BJ (cell line): ENCODE measurements around the gene SNX20. TPM values are rescaled to one million over a fixed set of nuclear protein-coding genes. Genes with fewer than 3 reads are reported as not detected.
A peak's percentile ranks its signal among the peaks of the same experiment; 100 is the strongest.

Source experiments
- CTCF ChIA-PET: fragments of 350-600 bp; formaldehyde crosslinking; extraction: SDS; loops from one replicate; lab custom pipeline; 2021; ENCODE audit warnings: antibody characterized with exemption, inconsistent platforms; lab: Yijun Ruan, JAX
- POLR2A ChIA-PET: fragments of 300-600 bp; sonication (Branson Sonifier 250); formaldehyde crosslinking; extraction: SDS; loops from one replicate; lab custom pipeline; 2021; ENCODE audit warnings: antibody characterized with exemption; lab: Charles Lee
- DNase-seq: peaks from one replicate; pipeline ENCODE4 v3.0.0-alpha.2; 2011; ENCODE audit warnings: low read depth
- H3K27me3 ChIP-seq: 2 replicates; pipeline ENCODE4 v1.6.0; 2011; ENCODE audit warnings: low read length; ENCODE audit not compliant: control insufficient read depth, insufficient read depth
- H3K36me3 ChIP-seq: 2 replicates; pipeline ENCODE4 v1.5.1; 2011; ENCODE audit warnings: low read length; ENCODE audit not compliant: control insufficient read depth, insufficient read depth
- H3K4me3 ChIP-seq: 2 replicates; pipeline ENCODE4 v1.5.1; 2011; ENCODE audit warnings: low read depth, mild to moderate bottlenecking, control low read depth, low read length
- polyA plus RNA-seq: library from polyadenylated mRNA; depleted of rRNA; stranded (reverse); fragments of >200 nt; gene quantifications from 2 replicates; pipeline ENCODE4 v1.2.3, GENCODE V29; 2011
- TF ChIP-seq, protein P1 (sequence below): IDR thresholded peaks from 2 replicates; pipeline ENCODE4 v1.5.1; 2011; ENCODE audit warnings: low read depth, mild to moderate bottlenecking, control low read depth, inconsistent platforms, low read length, moderate library complexity; ENCODE audit not compliant: insufficient read depth

The SNX20 gene
- polyA plus RNA-seq, 1 experiment: not detected

DNA sequence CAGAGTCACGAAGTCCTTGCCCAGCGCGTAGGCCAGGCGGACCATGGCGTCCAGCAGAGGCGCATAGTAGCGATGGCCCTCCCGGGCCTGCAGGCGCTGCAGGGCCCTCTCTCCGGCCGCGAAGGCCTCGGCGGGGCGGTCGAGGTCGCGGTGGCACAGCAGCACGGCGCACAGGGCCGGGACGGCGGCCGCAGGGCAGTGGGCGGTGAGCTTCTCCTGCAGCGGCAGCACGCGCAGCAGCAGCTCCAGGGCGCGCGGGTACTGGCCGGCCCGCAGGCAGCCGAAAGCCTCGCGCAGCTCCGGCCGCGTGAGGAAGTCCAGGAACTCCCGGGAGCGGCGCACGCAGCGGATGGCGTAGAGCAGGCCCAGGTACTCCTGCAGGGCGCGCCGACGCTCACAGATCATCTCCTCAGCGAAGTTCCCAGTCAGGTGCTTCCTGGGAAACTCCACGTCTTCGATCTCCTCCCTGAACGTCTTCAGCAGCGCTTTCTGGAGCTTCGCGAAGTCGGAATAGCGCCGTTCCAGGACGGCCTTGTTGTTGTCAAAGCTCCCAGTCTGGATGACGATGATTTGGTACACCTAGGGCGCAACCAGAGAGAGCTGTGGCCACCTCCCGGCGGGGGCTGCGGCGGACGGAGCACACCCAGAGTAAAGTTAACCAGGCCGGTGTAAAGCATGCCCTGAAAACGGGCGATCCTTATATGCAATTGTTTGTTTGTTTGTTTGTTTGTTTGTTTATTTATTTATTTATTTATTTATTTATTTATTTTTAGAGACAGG is 7.4 kb downstream of the SNX20 start:
- DNase-seq: no peak
- Histone ChIP-seq H3K27me3 (no peaks in the 10 kb centered on the region; the same call in none of the 2 replicates), H3K36me3 (no peaks in the 10 kb centered on the region), H3K4me3 (no peak overlapping the region)
- ChIA-PET POLR2A (no interaction called here), CTCF (interaction anchor here (0.7 to 9.8 kb wide), 3 partner anchors 7 to 762 kb away, joined by 5 to 105 read pairs (median 16); no protein-coding TSS in a partner anchor)
- TF ChIP-seq, protein P1, sequence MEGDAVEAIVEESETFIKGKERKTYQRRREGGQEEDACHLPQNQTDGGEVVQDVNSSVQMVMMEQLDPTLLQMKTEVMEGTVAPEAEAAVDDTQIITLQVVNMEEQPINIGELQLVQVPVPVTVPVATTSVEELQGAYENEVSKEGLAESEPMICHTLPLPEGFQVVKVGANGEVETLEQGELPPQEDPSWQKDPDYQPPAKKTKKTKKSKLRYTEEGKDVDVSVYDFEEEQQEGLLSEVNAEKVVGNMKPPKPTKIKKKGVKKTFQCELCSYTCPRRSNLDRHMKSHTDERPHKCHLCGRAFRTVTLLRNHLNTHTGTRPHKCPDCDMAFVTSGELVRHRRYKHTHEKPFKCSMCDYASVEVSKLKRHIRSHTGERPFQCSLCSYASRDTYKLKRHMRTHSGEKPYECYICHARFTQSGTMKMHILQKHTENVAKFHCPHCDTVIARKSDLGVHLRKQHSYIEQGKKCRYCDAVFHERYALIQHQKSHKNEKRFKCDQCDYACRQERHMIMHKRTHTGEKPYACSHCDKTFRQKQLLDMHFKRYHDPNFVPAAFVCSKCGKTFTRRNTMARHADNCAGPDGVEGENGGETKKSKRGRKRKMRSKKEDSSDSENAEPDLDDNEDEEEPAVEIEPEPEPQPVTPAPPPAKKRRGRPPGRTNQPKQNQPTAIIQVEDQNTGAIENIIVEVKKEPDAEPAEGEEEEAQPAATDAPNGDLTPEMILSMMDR: no peak

DNA sequence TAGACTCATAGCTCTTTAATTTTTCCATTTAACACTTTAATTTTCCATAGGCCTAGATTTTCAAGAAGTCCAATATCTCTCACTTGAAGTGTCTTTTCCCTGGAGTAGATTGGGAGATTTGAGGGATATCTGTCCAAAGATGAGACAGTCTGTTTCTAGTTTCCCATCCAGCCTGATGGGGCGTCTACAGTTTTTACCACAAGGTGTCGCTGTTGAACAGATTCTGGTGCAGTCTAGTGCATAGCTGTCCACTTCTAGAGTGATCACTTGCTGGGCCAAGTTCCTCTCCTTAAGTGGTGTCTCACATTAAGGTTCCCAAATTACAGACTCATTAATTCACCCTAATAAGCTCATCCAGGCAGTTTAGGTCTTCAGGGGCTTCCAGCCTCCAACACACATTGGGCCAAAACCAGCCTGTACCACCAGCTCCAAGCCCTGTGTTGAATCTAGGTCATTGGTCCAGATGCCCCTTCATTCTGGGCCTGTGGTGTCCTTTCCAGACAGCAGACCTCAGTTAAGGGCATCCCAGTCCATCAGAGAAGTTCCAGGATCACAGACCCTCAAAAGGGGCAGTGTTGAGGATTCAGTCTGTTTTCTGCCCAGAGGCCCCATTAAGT is 9.4 kb downstream of the SNX20 start:
- ChIA-PET POLR2A (no interaction called here), CTCF (interaction anchor here (1.2 to 2.8 kb wide), 5 partner anchors 9 to 138 kb away, joined by 3 to 16 read pairs (median 4); partner anchors contain the start of gene SNX20)
- DNase-seq: no peak
- Histone ChIP-seq H3K36me3 (no peaks in the 10 kb centered on the region), H3K27me3 (no peaks in the 10 kb centered on the region; the same call in none of the 2 replicates), H3K4me3 (no peak overlapping the region)
- TF ChIP-seq, protein P1: peak; percentile 48

DNA sequence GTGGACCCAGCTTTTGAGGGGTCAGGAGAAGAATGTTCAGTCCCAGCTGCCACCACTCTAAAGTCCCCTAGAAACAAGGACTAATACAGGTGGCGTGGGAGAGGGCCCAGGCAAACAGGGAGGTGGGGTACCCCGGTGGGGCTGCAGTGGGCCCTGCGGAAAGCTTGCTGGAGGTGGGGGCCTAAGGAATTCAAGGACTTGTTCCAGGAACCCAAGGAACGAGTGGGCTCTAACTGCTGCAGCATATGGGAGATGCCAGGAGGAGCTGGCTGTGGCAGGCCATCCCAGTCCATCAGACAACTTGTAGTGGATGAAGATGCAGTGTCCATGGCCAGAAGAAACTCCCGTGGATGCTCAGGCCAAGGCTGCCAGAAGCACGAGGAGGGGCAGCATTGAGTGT is 10.6 kb downstream of the SNX20 start:
- Histone ChIP-seq H3K4me3 (no peak overlapping the region), H3K36me3 (no peaks in the 10 kb centered on the region), H3K27me3 (no peaks in the 10 kb centered on the region; the same call in 1 of the 2 replicates)
- DNase-seq: no peak
- POLR2A ChIA-PET: no interaction called here
- TF ChIP-seq, protein P1: no peak
- CTCF ChIA-PET: interaction anchor here (1.2 to 8.7 kb wide), 4 partner anchors 7 to 140 kb away, joined by 3 to 105 read pairs (median 4); partner anchors contain the start of gene SNX20

DNA sequence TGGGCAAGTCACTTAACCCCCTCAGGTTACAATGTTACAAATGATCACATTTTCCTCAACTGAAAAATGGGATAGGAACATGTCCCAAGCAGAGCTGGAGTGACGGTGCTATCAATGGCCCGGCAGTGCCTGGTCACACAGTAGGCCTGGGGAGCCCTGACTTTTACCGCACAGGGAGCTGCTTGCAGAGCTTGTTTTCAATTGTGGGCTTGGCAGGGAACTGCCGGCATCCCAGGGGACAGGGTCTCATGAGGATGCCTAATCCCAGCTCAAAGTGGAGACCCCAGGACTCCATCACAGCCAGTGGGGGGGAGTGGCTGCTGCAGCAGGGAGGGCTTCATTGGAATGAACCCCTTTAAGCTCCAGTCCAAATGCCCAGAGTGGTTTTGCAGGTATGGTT is 11.4 kb downstream of the SNX20 start:
- ChIA-PET CTCF (interaction anchor here (0.8 to 8.7 kb wide), 4 partner anchors 7 to 140 kb away, joined by 3 to 105 read pairs (median 4); partner anchors contain the start of gene SNX20), POLR2A (no interaction called here)
- no peaks in the 10 kb centered on the region for H3K27me3 ChIP-seq
- H3K36me3 ChIP-seq: no peaks in the 10 kb centered on the region
- TF ChIP-seq, protein P1: no peak
- no peak for DNase-seq
- H3K4me3 ChIP-seq: no peak overlapping the region

DNA sequence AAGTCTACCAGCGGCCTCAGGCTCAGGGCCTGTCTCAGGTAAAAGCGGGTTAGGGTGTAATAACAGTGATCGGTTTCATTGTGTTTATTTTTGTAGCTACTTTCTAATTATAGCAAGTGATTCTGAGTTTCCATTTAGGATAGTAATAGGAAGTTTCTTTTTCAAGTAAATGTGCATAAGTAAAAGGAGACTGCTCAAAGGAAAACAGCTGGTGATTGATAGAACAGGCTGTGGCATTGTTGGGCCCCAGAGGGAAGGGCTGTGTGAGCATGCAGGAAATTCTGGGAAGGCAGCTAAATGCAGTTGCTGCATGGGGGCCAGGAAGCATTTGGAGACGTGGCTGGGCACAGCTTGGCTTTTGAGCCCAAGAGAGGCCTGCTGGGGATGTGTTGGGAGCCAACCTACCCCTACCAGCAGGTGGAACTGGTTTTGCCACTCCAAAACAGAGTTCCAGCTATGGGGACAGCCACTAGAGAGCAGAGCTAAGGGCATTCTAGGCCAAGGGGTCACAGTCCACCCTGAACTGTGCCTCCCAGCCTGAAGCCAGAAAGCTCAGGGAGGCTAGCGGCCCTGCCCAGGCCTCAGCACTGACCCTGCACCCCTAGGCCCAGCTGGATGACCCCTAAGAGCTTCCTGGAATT is 12.6 kb downstream of the SNX20 start:
- no peak overlapping the region for H3K4me3 ChIP-seq
- TF ChIP-seq, protein P1: no peak
- DNase-seq: no peak
- CTCF ChIA-PET: interaction anchor here (0.7 to 8.7 kb wide), 9 partner anchors 9 to 643 kb away, joined by 3 to 105 read pairs (median 4); partner anchors contain the start of genes BRD7, CNEP1R1 and SNX20
- no peaks in the 10 kb centered on the region for H3K27me3 ChIP-seq
- no peaks in the 10 kb centered on the region for H3K36me3 ChIP-seq
- POLR2A ChIA-PET: no interaction called here
